NB4 (cell line): ENCODE measurements around the gene CPVL.

Experiments used
- DNase-seq: peaks from one replicate; pipeline ENCODE4 v3.0.0; 2010; ENCODE audit warnings: low read depth
- H3K4me3 ChIP-seq: one replicate; pipeline ENCODE4 v1.5.1; 2011; ENCODE audit warnings: mild to moderate bottlenecking, low read depth, low read length, moderate library complexity
- CTCF ChIP-seq: IDR thresholded peaks from one replicate; pipeline ENCODE4 v1.5.1; 2012; ENCODE audit warnings: low read depth, low read length
- MAX ChIP-seq: IDR thresholded peaks from 2 replicates; pipeline ENCODE4 v1.6.1; 2011; ENCODE audit warnings: low read depth, low read length
- MYC ChIP-seq: IDR thresholded peaks from 2 replicates; pipeline ENCODE4 v1.6.1; 2011; ENCODE audit warnings: low read depth, low read length
- POLR2A ChIP-seq: IDR thresholded peaks from 2 replicates; pipeline ENCODE4 v1.6.1; 2011; ENCODE audit warnings: mild to moderate bottlenecking; ENCODE audit not compliant: insufficient read length; ENCODE audit errors: extremely low read depth

The CPVL gene

GRCh38 chr7:28986765-28987110 lies 159.6 kb downstream of the CPVL start:
- no peak for TF ChIP-seq POLR2A
- no peak for TF ChIP-seq MYC
- TF ChIP-seq CTCF, result no peak
- no peak for TF ChIP-seq MAX
- H3K4me3 ChIP-seq, result no peak overlapping the region
- DNase-seq, result peak; percentile 73

- TF ChIP-seq MYC (no peak), POLR2A (no peak), CTCF (no peak), MAX (no peak)
Measured at GRCh38 chr7:28986028-28986764, 160.1 kb downstream of the CPVL start.

GRCh38 chr7:28984631-28985030 lies 161.7 kb downstream of the CPVL start:
- TF ChIP-seq MYC (no peak), CTCF (no peak)
- H3K4me3 ChIP-seq, result no peak overlapping the region
- peak; percentile 72 for DNase-seq

More at GRCh38 chr7:28986028-28986764, 160.1 kb downstream of the CPVL start:
- H3K4me3 ChIP-seq, result no peak overlapping the region
- DNase-seq, result no peak

- TF ChIP-seq MAX (no peak), POLR2A (no peak), CTCF (no peak)
- no peak overlapping the region for H3K4me3 ChIP-seq
- no peak for DNase-seq
Measured at GRCh38 chr7:28984217-28984616, 162.1 kb downstream of the CPVL start.

- TF ChIP-seq POLR2A (no peak), CTCF (no peak), MYC (no peak), MAX (no peak)
- DNase-seq, result no peak
Measured at GRCh38 chr7:28983396-28984190, 162.7 kb downstream of the CPVL start.

GRCh38 chr7:28981161-28981465 lies 165.2 kb downstream of the CPVL start:
- TF ChIP-seq MYC (no peak), POLR2A (no peak), CTCF (no peak), MAX (no peak)
- DNase-seq, result no peak
- no peak overlapping the region for H3K4me3 ChIP-seq

More at GRCh38 chr7:28983396-28984190, 162.7 kb downstream of the CPVL start:
- no peak overlapping the region for H3K4me3 ChIP-seq
